ENCODE measurements around the gene ALPK3.

- TF ChIP-seq MXI1 (conservative IDR thresholded peaks at IDR 0.05; ENCODE audit: poor library complexity, severe bottlenecking) (no peak), CTCF (IDR thresholded peaks at IDR 0.05; ENCODE audit: poor library complexity, severe bottlenecking) (no peak), RAD21 (conservative IDR thresholded peaks at IDR 0.05) (no peak), EZH2 (IDR thresholded peaks at IDR 0.05; ENCODE audit: borderline replicate concordance, insufficient read depth, low read length, poor library complexity, severe bottlenecking) (no peak), REST (IDR thresholded peaks at IDR 0.05; ENCODE audit: borderline replicate concordance) (no peak), POLR2AphosphoS5 (IDR thresholded peaks at IDR 0.05) (no peak)
Observed at GRCh38 chr15:84876269-84876668, 59.1 kb downstream of the ALPK3 start.
